GM18861 (cell line): ENCODE data around the gene ZSWIM1.
A peak's percentile ranks its signal among the peaks of the same experiment; 100 is the strongest.

Experiments used
- ATAC-seq: cut with Tn5 transposase; IDR thresholded peaks from one replicate; pipeline ENCODE4 v1.9.1; 2021; ENCODE audit not compliant: unreplicated experiment

ZSWIM1 gene

DNA sequence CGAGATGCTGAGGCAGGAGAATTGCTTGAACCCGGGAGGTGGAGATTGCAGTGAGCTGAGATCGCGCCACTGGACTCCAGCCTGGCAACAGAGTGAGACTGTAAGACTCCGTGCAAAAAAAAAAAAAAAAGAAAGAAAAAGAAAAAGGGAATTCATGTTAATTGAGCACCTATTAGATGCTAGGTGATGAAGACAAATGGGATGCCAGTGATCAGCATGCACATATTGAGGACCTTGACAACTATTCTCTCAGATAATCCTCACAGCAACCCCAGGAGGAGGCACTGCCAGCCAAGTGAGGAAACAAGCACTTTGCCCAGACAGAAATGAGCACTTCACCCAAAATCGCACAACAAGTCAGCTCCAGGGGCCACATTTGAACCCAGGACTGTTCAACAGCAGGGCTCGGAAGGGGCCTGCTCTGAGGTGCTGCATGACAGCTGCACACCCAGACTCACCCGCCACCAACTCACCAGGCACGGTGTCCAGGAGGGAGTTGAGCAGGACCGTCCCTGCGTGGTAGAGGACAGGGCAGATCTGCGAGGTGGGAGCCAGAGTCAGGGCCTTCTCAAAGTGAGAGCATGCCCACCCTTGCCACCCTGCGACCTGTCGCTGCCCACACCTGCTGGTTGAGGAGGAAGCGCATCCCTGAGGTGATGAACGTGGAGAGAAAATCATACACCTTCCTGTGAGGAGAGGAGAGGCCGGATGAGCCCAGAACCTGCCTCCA is 26.4 kb downstream of the ZSWIM1 start:
- ATAC-seq = no peak

DNA sequence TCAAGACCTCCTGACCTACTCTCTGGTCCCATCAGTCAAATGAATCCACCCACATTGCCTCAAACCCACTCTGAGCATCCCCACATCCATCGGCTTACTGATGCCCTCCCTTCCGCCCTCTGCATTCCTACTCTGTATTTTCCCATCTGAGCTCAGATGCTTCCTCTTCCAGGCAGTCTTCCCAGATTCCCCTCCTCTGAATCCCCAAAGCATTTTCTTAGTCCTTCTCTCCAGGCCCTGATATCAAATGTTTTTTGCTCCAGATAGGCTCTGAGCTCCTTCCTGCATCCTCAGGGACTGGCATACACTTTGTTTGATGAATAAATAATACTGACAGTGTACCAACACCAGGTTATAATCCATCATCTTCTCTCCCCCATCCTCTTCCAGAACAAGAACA is 27.1 kb downstream of the ZSWIM1 start:
- no peak for ATAC-seq

DNA sequence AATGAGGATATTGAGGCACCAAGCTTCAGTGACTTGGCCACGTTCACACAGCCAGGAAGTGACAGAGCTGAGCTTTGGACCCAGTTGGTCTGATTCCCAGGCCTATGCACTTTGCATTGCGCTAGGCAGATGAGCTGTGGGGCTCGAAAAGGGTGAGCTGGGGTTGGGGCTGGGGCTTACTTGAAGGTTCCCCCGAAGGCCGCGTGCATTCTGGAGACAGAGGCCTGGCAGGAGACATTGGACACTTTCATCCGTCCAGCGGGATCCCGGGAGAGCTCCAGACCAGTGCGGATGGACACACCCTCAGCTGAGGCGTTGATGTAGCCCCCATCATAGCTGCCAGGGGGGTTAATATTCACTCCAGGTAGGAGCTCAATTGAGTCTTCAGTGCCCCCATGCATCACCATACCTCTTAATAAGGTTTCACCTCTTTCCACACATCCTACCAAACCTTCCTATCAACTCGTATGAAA is 28.3 kb downstream of the ZSWIM1 start:
- ATAC-seq = no peak

DNA sequence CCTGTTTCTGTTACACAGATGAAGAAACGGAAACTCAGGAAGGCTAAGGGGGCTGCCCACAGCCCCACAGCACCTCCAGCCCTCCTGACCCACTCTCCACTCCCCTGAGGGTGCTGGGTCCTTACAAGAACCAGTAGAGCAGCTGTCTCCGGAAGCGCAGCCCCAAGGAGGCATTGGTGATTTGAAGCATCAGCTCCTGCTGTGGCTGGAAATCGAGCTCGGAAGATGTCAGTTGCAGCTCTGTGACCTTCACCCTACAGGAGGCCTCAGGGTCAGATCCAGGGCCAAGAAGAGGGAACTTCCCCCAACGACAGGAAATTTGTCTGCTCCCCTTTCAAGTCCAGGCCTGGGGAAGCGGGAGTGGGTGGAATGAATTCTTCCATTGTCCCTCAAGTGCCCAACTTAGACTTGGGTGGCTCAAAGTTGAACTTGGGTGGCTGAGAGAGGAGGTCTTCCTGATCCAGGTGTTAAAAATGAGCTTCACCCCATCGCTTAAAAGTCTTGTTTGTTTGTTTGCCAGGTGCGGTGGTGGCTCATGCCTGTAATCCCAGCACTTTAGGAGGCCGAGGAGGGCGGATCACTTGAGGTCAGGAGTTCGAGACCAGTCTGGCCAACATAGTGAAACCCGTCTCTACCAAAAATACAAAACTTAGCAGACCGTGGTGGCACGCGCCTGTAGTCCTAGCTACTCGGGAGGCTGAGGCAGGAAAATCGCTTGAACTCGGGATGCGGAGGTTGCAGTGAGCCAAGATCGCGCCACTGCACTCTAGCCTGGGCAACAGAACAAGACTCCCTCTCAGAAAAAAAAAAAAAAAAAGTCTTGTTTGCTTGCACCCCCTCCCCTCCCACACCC is 29.0 kb downstream of the ZSWIM1 start:
- no peak for ATAC-seq

DNA sequence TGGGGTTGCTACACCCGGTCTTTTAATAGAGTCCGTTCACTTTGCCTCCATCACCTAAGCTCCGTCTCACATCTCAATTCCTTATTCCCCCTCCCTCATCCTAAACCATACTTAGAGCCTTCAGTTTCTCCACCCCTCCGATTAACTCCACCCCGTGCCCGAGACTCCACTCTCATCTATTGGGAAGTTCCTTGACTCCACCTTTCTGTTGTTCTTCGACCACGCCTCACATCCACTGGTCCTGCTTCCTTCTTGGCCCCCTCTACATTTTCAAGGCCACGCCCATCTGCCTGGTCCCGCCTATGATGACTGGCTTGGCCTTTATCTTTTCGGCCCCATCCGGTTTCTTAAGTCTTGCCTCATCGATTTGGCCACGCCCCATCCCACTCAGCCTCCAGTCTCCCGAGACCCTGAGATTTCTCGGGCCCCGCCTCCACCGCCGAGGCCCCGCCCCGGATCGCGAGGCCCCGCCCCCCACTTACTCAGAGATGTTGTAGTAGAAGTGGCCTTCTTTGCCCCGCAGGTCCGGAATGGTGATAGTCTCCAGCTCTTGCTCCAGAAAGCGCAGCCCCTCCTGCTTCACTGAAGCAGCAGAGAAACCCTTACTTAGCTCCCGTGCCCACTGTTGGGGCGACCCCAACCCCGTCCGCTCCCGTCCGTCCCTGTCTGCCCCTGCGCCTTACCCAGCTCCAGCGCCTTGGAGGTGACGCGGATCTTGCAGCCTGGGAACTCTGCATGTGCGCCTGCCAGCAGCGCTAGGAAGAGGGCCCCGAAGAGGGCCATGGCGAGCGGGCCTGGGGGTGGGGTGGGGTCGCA is 29.9 kb downstream of the ZSWIM1 start:
- peak; percentile 78 for ATAC-seq

DNA sequence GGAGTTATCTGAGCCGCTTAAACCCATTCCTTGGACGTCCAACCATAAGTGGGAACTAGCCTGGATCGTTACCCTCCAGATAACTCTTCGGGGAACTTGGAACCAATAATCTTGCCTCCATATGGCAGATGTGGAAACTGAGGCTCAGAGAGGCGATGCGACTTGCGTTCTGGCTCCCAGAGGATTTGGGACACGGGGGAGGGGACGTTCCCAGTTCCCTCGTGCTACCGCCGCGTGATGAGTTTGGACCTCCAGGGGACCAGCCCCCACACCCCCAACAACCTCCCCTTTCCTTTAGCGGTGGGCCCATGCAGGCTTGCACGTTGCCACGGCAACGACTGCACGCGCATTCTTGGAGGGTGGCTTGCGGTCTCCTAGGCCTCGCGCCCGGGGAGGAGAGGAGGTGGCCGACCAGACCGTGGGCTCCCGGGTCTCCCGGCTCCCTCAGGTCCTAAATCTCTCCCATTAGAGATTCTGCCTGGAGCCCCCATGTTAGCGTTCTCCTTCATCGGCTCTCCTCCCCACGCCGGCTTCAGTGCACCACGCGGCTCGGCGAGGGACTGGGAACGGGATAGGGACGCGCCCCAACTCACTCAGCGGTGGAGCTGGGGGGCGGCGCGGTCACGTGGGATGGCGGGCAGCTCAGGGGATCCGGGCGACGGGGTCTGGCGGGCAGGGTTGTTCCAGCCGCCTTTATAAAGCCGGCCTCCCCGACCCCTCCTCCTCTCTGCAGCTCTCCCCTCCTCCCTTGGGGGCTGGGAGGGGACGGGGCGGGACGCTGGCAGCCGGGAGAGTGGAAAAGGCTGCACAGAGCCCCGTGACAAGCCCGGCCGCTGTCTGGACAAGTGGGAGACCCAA is 30.7 kb downstream of the ZSWIM1 start, which contains the start of gene PLTP:
Gene PLTP (minus strand): TSS at position 670 of the 858 bp plus-strand sequence. CDS start 703 bp downstream, outside the sequence.
- ATAC-seq = no peak

DNA sequence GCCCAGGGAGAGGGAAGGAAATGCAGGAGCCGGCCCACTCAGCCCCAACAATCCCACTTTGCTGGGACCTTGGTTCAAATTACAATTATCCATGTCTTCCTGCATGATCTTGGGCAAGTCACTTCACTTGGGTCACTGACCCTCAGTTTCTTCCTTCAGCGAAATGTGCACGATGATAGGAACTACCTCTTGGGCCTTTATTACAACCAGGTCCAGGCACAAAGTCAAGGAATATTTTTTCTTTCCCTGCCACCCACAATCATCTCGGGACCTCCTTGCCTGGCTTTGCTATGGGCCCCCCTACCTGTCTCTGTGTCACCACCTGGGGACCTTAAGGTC is 31.3 kb downstream of the ZSWIM1 start:
- no peak for ATAC-seq

DNA sequence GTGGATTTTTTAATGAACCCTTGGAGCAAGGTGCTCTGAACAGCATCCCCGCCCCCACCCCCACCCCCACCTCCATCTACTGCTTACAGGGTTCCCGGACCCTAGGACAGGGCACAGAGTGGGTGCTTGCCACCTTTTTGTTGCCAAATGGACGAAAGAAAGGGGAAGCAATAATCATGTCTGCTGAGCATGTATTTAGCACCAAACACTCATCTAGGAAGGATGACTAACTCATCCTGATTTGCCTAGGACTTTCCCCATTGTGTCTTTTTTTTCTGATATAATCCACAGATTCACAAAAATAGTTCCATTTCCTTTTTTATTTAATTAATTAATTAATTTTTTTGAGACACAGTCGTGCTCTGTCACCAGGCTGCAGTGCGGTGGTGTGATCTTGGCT is 32.1 kb downstream of the ZSWIM1 start:
- ATAC-seq = no peak

DNA sequence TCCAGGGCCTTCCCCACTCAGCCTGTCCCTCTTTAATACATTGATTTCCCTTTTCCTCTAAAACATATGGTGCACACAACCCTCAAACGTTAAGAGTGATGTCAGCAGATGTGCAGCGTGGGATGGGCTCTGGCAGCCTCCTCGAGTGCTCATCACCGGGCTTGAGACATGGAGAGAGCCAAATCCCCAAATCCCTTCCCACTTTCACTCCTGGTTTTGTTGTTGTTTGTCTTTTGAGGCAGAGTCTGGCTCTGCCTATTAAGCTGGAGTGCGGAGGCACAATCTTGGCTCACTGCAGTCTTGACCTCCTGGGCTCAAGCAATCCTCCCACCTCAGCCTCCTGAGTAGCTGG is 36.7 kb downstream of the ZSWIM1 start:
- no peak for ATAC-seq

DNA sequence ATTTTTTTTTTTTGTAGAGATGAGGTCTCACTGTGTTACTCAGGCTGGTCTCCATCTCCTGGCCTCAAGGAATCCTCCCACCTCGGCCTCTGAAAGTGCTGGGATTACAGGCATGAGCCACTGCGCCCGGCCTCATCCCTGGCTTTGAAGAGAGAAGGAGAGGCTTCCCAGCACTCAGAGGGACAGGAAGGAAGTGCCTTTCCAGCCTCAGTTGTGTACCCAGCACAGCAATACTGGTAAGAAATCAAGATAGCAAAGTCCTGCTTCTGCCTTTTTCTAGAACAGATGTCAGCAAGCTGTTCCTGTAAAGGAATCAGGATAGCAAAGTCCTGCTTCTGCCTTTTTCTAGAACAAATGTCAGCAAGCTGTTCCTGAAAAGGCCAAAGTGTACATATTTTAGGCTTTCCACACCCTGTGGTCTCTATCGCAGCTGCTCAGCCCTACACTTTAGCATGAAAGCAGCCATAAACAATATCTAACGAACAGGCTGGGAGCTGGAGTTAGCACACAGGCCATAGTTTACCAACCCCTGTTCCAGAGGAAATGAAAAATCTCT is 37.2 kb downstream of the ZSWIM1 start:
- ATAC-seq = no peak

DNA sequence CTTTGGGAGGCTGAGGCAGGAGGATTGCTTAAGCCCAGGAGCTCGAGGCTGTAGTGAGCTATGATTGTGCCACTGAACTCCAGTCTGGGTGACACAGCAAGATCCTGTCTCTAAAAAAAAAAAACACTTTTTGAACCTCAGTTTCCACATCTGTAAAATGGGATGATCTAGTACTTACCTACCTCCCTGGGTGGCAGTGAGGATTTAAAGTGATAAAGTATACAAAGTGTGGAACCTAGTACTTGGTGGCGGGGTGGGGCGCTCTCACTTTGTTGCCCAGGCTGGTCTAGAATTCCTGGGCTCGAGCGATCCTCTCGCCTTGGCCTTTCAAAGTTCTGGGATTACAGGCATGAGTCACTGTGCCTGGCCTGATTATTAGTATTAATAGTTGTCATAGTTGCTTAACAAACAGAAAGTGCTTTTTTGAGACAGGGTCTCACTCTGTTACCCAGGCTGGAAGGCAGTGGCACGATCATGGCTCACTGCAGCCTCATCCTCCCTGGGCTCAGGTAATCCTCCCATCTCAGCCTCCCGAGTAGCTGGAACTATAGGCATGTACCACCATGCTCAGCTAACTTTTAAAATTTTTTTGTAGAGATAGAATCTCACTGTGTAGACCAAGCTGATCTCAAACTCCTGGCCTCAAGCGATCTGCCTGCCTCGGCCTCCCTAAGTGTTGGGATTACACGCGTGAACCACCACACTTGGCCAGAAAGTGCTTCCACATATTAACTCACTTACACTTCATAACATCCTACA is 37.9 kb downstream of the ZSWIM1 start:
- no peak for ATAC-seq

DNA sequence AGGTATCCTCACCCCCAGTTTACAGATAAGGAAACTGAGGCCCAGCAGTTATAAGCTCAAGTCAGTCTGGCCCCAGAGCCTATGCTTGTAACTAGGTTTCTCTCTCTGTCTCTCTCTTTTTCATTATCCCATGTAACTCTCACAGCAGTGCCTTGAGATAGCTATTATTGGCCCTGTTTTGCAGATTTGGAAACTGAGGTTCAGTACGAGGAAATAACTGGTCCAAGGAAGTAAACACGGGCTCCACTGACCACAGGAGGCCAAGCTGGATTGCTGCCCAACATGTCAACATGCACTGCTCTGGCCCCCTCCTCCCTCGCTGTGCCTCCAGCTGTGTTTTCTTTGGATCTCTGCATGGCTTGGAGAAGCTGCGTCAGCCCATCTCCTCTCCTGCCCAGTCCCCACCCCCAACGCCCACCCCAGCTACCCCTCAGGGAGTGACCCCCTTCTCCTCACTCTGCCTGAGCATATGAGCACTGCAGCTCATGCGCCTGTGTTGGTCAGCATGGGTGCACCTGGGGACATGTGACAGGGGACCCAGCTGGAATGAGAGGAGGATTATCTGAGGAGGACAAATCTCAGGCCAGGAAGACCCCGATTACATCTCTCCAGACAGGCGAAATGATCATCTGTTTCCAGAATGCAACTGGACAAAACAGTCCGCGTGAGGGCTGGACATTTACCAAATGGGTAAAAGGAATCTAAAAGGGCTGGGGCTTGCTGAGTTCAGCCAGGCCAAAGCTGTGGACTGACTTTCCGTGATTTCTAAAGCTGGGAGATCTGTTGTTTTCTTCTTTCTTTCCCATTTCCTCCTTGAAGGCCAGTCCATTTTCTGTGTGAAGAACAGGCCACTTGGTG is 38.7 kb downstream of the ZSWIM1 start:
- ATAC-seq = no peak

DNA sequence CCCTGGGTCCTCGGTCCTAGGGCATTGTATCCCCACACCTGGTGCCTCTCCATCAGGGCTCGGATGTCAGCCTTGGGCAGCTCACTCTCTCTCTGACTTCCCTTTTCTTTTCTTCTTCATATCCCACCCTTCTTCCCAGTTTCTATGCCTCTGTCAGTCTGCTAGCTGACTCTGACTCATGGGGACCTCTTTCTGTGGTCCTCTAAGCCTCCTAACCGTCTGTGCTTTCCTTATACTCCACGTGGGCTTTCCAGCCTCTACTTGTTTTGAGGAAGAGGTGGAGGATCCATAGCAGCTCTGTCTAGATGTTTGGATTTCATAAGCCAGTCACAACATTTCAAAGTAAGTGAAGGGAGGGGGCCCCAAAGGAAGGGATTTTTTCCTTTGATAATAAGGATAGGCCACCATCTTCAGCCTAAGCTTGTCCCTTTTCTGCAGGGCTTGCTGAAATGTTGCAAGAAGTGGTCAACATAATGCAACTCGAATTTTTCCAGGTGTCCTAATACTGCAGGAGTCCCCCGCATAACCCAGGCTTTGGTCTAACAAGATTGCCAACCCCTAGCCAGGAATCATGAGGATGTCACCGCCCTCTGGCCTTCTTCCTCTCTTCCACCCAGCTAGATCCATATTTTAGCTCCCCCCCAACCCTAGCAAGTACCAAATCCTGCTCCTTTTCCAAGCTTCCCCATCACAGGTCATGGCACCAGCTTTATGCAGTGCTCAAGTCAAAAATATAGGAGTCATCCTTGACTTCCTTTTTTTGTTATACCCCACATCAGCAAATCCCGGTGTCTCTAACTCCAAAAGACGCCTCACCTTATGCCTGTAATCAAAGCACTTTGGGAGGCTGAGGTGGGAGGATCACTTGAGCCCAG is 39.7 kb downstream of the ZSWIM1 start:
- no peak for ATAC-seq

DNA sequence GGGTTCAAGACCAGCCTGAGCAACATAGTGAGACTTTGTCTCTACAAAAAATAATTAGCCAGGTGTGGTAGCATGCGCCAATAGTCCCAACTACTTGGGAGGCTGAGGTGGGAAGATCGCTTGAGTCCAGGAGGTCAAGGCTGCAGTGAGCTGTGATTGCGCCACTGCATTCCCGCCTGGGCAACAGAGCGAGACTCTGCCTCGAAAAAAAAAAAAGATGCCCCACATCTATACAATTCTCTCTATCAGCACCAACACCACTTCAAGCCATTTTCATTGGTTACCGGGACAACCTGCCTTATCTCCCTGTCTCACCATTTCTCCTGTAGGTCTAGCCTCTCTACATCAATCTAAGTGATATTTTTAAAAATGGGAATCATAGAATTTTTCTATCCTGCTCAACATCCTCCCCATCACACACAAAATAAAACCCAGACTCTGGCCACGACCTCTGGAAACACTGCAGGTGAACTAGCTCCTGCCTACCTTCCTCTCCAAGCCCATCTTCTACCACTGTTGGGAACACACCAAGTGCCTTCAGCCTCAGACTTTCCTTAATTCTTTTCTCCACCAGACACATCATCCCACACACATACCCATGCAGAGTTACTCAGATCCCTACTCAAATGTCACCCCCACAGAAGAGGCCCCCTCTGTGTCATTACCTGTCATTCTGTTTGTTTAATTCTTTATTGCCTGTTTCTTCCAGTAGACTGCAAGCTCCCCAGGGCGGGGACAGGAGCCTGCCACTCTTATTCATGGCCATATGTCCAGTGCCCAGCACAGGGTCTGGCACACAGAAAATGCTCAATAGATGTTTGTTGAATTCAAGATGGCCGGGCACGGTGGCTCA is 40.5 kb downstream of the ZSWIM1 start:
- no peak for ATAC-seq

DNA sequence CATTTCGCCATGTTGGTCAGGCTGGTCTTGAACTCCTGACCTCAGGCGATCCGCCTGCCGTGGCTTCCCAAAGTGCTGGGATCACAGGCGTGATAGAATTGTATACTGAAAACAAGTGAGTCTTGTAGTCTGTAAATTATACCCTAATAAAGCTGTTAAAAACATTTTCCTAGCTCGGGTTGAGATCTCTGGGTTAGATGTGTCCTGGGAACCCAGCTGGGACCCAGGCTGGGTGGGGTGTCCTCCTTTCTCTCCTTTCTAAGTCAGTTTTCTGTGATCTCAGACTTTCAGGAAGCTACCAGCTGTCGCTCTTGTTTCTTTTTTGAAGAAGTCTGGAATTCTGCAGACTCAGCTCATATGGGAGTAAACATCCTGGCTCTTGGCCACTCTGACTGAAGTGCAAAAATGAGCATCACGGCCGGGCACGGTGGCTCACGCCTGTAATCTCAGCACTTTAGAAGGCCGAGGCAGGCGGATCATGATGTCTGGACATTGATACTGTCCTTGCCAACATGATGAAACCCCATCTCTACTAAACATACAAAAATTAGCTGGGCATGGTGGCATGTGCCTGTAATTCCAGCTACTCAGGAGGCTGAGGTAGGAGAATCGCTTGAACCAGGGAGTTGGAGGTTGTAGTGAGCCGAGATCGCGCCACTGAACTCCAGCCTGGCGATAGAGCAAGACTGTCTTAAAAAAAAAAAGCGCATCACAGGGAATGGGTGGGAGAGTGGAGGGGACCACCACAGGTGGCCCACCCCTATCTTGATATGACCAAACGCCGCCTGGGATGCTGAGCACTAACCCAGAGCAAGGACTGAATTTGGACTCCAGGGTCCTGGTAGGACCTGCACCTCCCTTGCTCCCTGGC is 43.6 kb downstream of the ZSWIM1 start:
- no peak for ATAC-seq
